Keratinocyte (primary cell): ENCODE data around the gene AP3B1.
A peak's percentile ranks its signal among the peaks of the same experiment; 100 is the strongest.

Experiments used
- EZH2 ChIP-seq: IDR thresholded peaks from one replicate; pipeline ENCODE4 v1.6.1; 2012; ENCODE audit warnings: inconsistent platforms, mild to moderate bottlenecking, low read length, moderate library complexity
- TF ChIP-seq, protein P1 (sequence below), 3 experiments: IDR thresholded peaks in 1 of 3; conservative IDR thresholded peaks in 1 of 3; optimal IDR thresholded peaks in 1 of 3; 2 replicates in 2 of 3; 3 replicates in 1 of 3; pipeline versions ENCODE3 to v1.5.1; 2011; ENCODE audit warnings: low read length in 3 of 3, mild to moderate bottlenecking in 3 of 3, moderate library complexity in 2 of 3, control low read depth in 1 of 3, inconsistent platforms in 1 of 3; ENCODE audit not compliant: insufficient read depth in 2 of 3; ENCODE audit errors: extremely low read depth in 1 of 3

DNA sequence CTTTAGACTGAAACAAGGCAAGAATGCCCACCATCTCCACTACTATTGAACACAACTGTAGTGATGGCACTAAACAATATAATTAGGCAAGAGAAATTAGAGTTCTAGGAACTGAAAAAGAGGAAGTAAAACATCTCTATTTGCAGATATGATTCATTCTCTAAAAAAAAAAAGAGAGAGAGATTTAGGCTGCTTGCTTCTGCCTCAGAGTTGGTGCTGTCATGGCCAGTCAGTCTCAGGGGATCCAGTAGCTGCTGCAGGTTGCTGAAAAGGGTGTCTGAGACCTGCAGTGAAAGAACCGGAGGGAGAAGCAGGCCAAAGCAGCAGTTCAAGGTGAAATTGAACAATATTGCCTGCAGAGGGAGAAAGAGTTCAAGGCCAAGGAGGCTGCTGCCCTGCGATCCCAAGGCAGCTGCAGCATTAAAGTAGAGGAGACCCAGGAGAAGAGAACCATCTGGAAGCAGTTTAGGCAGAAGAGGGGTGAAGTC lies 72.5 kb downstream of the AP3B1 start:
- TF ChIP-seq, protein P1, sequence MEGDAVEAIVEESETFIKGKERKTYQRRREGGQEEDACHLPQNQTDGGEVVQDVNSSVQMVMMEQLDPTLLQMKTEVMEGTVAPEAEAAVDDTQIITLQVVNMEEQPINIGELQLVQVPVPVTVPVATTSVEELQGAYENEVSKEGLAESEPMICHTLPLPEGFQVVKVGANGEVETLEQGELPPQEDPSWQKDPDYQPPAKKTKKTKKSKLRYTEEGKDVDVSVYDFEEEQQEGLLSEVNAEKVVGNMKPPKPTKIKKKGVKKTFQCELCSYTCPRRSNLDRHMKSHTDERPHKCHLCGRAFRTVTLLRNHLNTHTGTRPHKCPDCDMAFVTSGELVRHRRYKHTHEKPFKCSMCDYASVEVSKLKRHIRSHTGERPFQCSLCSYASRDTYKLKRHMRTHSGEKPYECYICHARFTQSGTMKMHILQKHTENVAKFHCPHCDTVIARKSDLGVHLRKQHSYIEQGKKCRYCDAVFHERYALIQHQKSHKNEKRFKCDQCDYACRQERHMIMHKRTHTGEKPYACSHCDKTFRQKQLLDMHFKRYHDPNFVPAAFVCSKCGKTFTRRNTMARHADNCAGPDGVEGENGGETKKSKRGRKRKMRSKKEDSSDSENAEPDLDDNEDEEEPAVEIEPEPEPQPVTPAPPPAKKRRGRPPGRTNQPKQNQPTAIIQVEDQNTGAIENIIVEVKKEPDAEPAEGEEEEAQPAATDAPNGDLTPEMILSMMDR (optimal IDR thresholded peaks at IDR 0.05 in 1 of 3, IDR thresholded peaks at IDR 0.05 in 1 of 3, conservative IDR thresholded peaks at IDR 0.05 in 1 of 3; ENCODE audit: extremely low read depth in 1 of 3, insufficient read depth in 2 of 3, low read length in 3 of 3): peak in 2 of 3 experiments; percentile 13 to 45
- TF ChIP-seq EZH2: no peak
